Trophoblast cell (in vitro differentiated cells and primary cell): ENCODE data around the gene PPP4R3B. TPM values are rescaled to one million over a fixed set of nuclear protein-coding genes. Genes with fewer than 3 reads are reported as not detected.

Source experiments
- DNase-seq, 2 donors: peaks; one replicate each; pipeline ENCODE4 v3.0.0-alpha.2; 2016
- H2AFZ ChIP-seq: 2 replicates; pipeline ENCODE4 v1.6.1; 2013; ENCODE audit warnings: low read length, moderate library complexity, mild to moderate bottlenecking; ENCODE audit not compliant: insufficient read depth, poor library complexity
- H2AK5ac ChIP-seq: 2 replicates; pipeline ENCODE4 v1.6.1; 2013; ENCODE audit warnings: mild to moderate bottlenecking, low read length
- H2BK120ac ChIP-seq: 2 replicates; pipeline ENCODE4 v1.6.1; 2013; ENCODE audit warnings: low read length, mild to moderate bottlenecking, moderate library complexity; ENCODE audit not compliant: insufficient read depth, poor library complexity
- H2BK12ac ChIP-seq: 2 replicates; pipeline ENCODE4 v1.6.1; 2013; ENCODE audit warnings: mild to moderate bottlenecking, low read length, moderate library complexity
- H2BK5ac ChIP-seq: 2 replicates; pipeline ENCODE4 v1.6.1; 2013; ENCODE audit warnings: low read length, low read depth, moderate library complexity, mild to moderate bottlenecking; ENCODE audit not compliant: poor library complexity
- H3K14ac ChIP-seq: 2 replicates; pipeline ENCODE4 v1.6.1; 2013; ENCODE audit warnings: mild to moderate bottlenecking, low read length
- H3K18ac ChIP-seq: 2 replicates; pipeline ENCODE4 v1.6.1; 2013; ENCODE audit warnings: mild to moderate bottlenecking, low read length
- H3K23ac ChIP-seq: 2 replicates; pipeline ENCODE4 v1.6.1; 2013; ENCODE audit warnings: low read length
- H3K27ac ChIP-seq: 2 replicates; pipeline ENCODE4 v1.5.1; 2013; ENCODE audit warnings: low read depth, mild to moderate bottlenecking, inconsistent platforms, low read length, moderate library complexity
- H3K27me3 ChIP-seq: 2 replicates; pipeline ENCODE4 v1.6.1; 2013; ENCODE audit warnings: inconsistent platforms, mild to moderate bottlenecking, low read length, moderate library complexity; ENCODE audit not compliant: insufficient read depth
- H3K36me3 ChIP-seq, 2 experiments: 1 replicate in 1 of 2; 2 replicates in 1 of 2; pipeline ENCODE4 v1.6.1; 2013; ENCODE audit warnings: low read length in 2 of 2, mild to moderate bottlenecking in 2 of 2, moderate library complexity in 1 of 2; ENCODE audit not compliant: insufficient read depth in 2 of 2, control insufficient read depth in 1 of 2
- H3K4ac ChIP-seq: 2 replicates; pipeline ENCODE4 v1.6.1; 2013; ENCODE audit warnings: low read depth, mild to moderate bottlenecking, low read length, moderate library complexity
- H3K4me1 ChIP-seq, 2 experiments: 1 replicate in 1 of 2; 2 replicates in 1 of 2; pipeline ENCODE4 v1.6.1; 2013; ENCODE audit warnings: low read length in 2 of 2, mild to moderate bottlenecking in 2 of 2, moderate library complexity in 1 of 2; ENCODE audit not compliant: insufficient read depth in 2 of 2, control insufficient read depth in 1 of 2
- H3K4me2 ChIP-seq: 2 replicates; pipeline ENCODE4 v1.6.1; 2013; ENCODE audit warnings: inconsistent platforms, mild to moderate bottlenecking, low read length, moderate library complexity
- H3K4me3 ChIP-seq: 2 replicates; pipeline ENCODE4 v1.5.1; 2013; ENCODE audit warnings: mild to moderate bottlenecking, low read depth, low read length, inconsistent platforms
- H3K79me1 ChIP-seq: one replicate; pipeline ENCODE4 v1.6.1; 2013; ENCODE audit warnings: low read length
- H3K79me2 ChIP-seq: 2 replicates; pipeline ENCODE4 v1.6.1; 2013; ENCODE audit warnings: low read length, mild to moderate bottlenecking; ENCODE audit not compliant: control insufficient read depth, insufficient read depth, poor library complexity
- H3K9ac ChIP-seq: 2 replicates; pipeline ENCODE4 v1.6.1; 2013; ENCODE audit warnings: mild to moderate bottlenecking, low read length
- H3K9me3 ChIP-seq: 2 replicates; pipeline ENCODE4 v1.6.1; 2013; ENCODE audit warnings: low read depth, mild to moderate bottlenecking, control low read depth, inconsistent platforms, low read length; ENCODE audit not compliant: insufficient read depth
- H4K12ac ChIP-seq: 2 replicates; pipeline ENCODE4 v1.6.1; 2013; ENCODE audit warnings: low read depth, mild to moderate bottlenecking, low read length, moderate library complexity
- H4K8ac ChIP-seq: 2 replicates; pipeline ENCODE4 v1.6.1; 2013; ENCODE audit warnings: low read depth, mild to moderate bottlenecking, low read length, moderate library complexity
- H4K91ac ChIP-seq: one replicate; pipeline ENCODE4 v1.6.1; 2013; ENCODE audit warnings: low read depth, mild to moderate bottlenecking, low read length, moderate library complexity
- WGBS: extraction: QIAGEN DNeasy Blood & Tissue Kit; methylation state at CpG from one replicate; pipeline ENCODE4 v1.1.7; 2013; ENCODE audit warnings: missing lambda C conversion rate; ENCODE audit not compliant: insufficient read length, insufficient coverage; ENCODE audit errors: extremely low coverage; 5-methylcytosine and 5-hydroxymethylcytosine counted together
- polyA plus RNA-seq: library from polyadenylated mRNA; stranded (reverse); fragments of 200-250 nt; gene quantifications from 2 replicates; pipeline ENCODE4 v1.2.3, GENCODE V29; 2013

Gene PPP4R3B
- 30.1 and 30.7 TPM in 2 replicates for polyA plus RNA-seq

- peak within 1 kb of the TSS; percentile 66 for H2AFZ ChIP-seq
- peaks cover 3% of the 10 kb centered on the region for H3K9me3 ChIP-seq
- H3K4me2 ChIP-seq, result peak within 1 kb of the TSS; percentile 84
- H2BK12ac ChIP-seq, result no peak within 1 kb of the TSS
- peaks cover 0 to 3% of the 10 kb centered on the region in 2 experiments for H3K4me1 ChIP-seq
- H3K23ac ChIP-seq, result no peak within 1 kb of the TSS
- H3K79me2 ChIP-seq, result peaks cover 7% of the 10 kb centered on the region
- H3K4ac ChIP-seq, result peak within 1 kb of the TSS; percentile 85
- WGBS, result no CpG with 5 or more reads among the region's 82 CpGs
- H4K91ac ChIP-seq, result peak within 1 kb of the TSS; percentile 91
- H4K8ac ChIP-seq, result peak within 1 kb of the TSS; percentile 97
- peaks cover 7% of the 10 kb centered on the region for H3K79me1 ChIP-seq
- peak within 1 kb of the TSS; percentile 100 for H3K4me3 ChIP-seq
- peak within 1 kb of the TSS; percentile 85 for H3K27ac ChIP-seq
- peak within 1 kb of the TSS; percentile 84 for H4K12ac ChIP-seq
- peak within 1 kb of the TSS; percentile 97 for H3K14ac ChIP-seq
- peak within 1 kb of the TSS; percentile 14 for H2AK5ac ChIP-seq
- H2BK5ac ChIP-seq, result peak within 1 kb of the TSS; percentile 91
- H3K36me3 ChIP-seq, result peaks cover 3 to 7% of the 10 kb centered on the region in 2 experiments
- no peaks in the 10 kb centered on the region for H3K27me3 ChIP-seq
- peak within 1 kb of the TSS; percentile 80 for H2BK120ac ChIP-seq
- peak within 1 kb of the TSS; percentile 99 for H3K9ac ChIP-seq
- DNase-seq, result peak; percentile 100
- peak within 1 kb of the TSS; percentile 89 for H3K18ac ChIP-seq
Observed at GRCh38 chr2:55617175-55618024, at the start of gene PPP4R3B. Gene PPP4R3B, minus strand, starts transcription at chr2:55617622. Its CDS starts 337 bp downstream, at chr2:55617285.

- Histone ChIP-seq H3K4ac (no peak overlapping the region), H4K8ac (no peak overlapping the region), H3K9me3 (no peaks in the 10 kb centered on the region), H2BK5ac (no peak overlapping the region), H4K91ac (no peak overlapping the region), H2BK12ac (no peak overlapping the region), H2BK120ac (no peak overlapping the region), H2AK5ac (no peak overlapping the region), H3K36me3 (peaks cover 1 to 9% of the 10 kb centered on the region in 2 experiments), H3K14ac (no peak overlapping the region), H3K23ac (no peak overlapping the region), H2AFZ (no peak overlapping the region), H3K4me3 (no peak overlapping the region), H3K79me2 (no peaks in the 10 kb centered on the region), H3K18ac (no peak overlapping the region), H3K79me1 (no peaks in the 10 kb centered on the region), H4K12ac (no peak overlapping the region), H3K27me3 (no peaks in the 10 kb centered on the region), H3K4me2 (no peak overlapping the region), H3K27ac (no peak overlapping the region), H3K4me1 (no peaks in the 10 kb centered on the region), H3K9ac (no peak overlapping the region)
- DNase-seq, result no peak
- no CpG with 5 or more reads among the region's 2 CpGs for WGBS
Observed at GRCh38 chr2:55653255-55653654, 35.8 kb upstream of the PPP4R3B start.

- no peak overlapping the region for H3K23ac ChIP-seq
- no peaks in the 10 kb centered on the region for H3K79me2 ChIP-seq
- no peaks in the 10 kb centered on the region for H3K9me3 ChIP-seq
- H3K36me3 ChIP-seq, result peaks cover 2 to 9% of the 10 kb centered on the region in 2 experiments
- no peak overlapping the region for H3K9ac ChIP-seq
- no peak for DNase-seq
- no peak overlapping the region for H3K27ac ChIP-seq
- no peak overlapping the region for H3K18ac ChIP-seq
- H3K27me3 ChIP-seq, result no peaks in the 10 kb centered on the region
- no peak overlapping the region for H4K8ac ChIP-seq
- H3K14ac ChIP-seq, result no peak overlapping the region
- no peaks in the 10 kb centered on the region for H3K79me1 ChIP-seq
- no peak overlapping the region for H4K91ac ChIP-seq
- H4K12ac ChIP-seq, result no peak overlapping the region
- H3K4me2 ChIP-seq, result no peak overlapping the region
- no peak overlapping the region for H2AFZ ChIP-seq
- no peaks in the 10 kb centered on the region for H3K4me1 ChIP-seq
- no peak overlapping the region for H2BK120ac ChIP-seq
- H2BK5ac ChIP-seq, result no peak overlapping the region
- no CpG with 5 or more reads among the region's 1 CpG for WGBS
- H3K4me3 ChIP-seq, result no peak overlapping the region
- H3K4ac ChIP-seq, result no peak overlapping the region
- no peak overlapping the region for H2AK5ac ChIP-seq
- H2BK12ac ChIP-seq, result no peak overlapping the region
Observed at GRCh38 chr2:55649211-55649610, 31.8 kb upstream of the PPP4R3B start.

- Histone ChIP-seq H3K9me3 (no peaks in the 10 kb centered on the region), H3K18ac (no peak overlapping the region), H3K4me1 (no peaks in the 10 kb centered on the region), H2BK120ac (no peak overlapping the region), H3K23ac (no peak overlapping the region), H3K79me1 (no peaks in the 10 kb centered on the region), H3K14ac (no peak overlapping the region), H3K79me2 (no peaks in the 10 kb centered on the region), H2BK5ac (no peak overlapping the region), H4K12ac (no peak overlapping the region), H3K9ac (no peak overlapping the region), H3K36me3 (peaks cover 5 to 11% of the 10 kb centered on the region in 2 experiments), H3K4me3 (no peak overlapping the region), H2AFZ (no peak overlapping the region), H3K27me3 (no peaks in the 10 kb centered on the region), H3K4me2 (no peak overlapping the region), H2BK12ac (no peak overlapping the region), H4K91ac (no peak overlapping the region), H2AK5ac (no peak overlapping the region), H4K8ac (no peak overlapping the region), H3K27ac (no peak overlapping the region), H3K4ac (no peak overlapping the region)
- DNase-seq, result no peak
- no CpG with 5 or more reads among the region's 3 CpGs for whole genome bisulfite sequencing
Observed at GRCh38 chr2:55636831-55637230, 19.4 kb upstream of the PPP4R3B start.
